ENCODE measurements around the gene SCD. TPM values are rescaled to one million over a fixed set of nuclear protein-coding genes. Genes with fewer than 3 reads are reported as not detected.
"Not testable (repeated sequence)": the region's sequence is repeated elsewhere in the genome, so short reads cannot be mapped to it uniquely, and the experiment has no call there.

SCD gene
- polyA plus RNA-seq (ENCODE audit: insufficient read depth in 1 of 5, insufficient read length in 5 of 5, low replicate concordance in 1 of 5) = 10 to 100 TPM; 16.3 to 45.3 (median 25.4) TPM
- long read RNA-seq, donor 1, full-length matches to known transcripts = 4 of 4 reads
- long read RNA-seq, donor 1, partial matches to known transcripts = 0 of 4 reads
- long read RNA-seq, donor 1, other reads (novel, unspliced or antisense) = 0 of 4 reads
- long read RNA-seq, donor 2, full-length matches to known transcripts = 4 of 4 reads
- long read RNA-seq, donor 2, partial matches to known transcripts = 0 of 4 reads
- long read RNA-seq, donor 2, other reads (novel, unspliced or antisense) = 0 of 4 reads
- long read RNA-seq, donor 3, full-length matches to known transcripts = 3 of 3 reads
- long read RNA-seq, donor 3, partial matches to known transcripts = 0 of 3 reads
- long read RNA-seq, donor 3, other reads (novel, unspliced or antisense) = 0 of 3 reads
- long read RNA-seq, donor 4, full-length matches to known transcripts = 1 of 1 reads
- long read RNA-seq, donor 4, partial matches to known transcripts = 0 of 1 reads
- long read RNA-seq, donor 4, other reads (novel, unspliced or antisense) = 0 of 1 reads
- long read RNA-seq, donor 5, full-length matches to known transcripts = 4 of 4 reads
- long read RNA-seq, donor 5, partial matches to known transcripts = 0 of 4 reads
- long read RNA-seq, donor 5, other reads (novel, unspliced or antisense) = 0 of 4 reads
- long read RNA-seq, donor 6, full-length matches to known transcripts = 13 of 13 reads
- long read RNA-seq, donor 6, partial matches to known transcripts = 0 of 13 reads
- long read RNA-seq, donor 6, other reads (novel, unspliced or antisense) = 0 of 13 reads
- long read RNA-seq, donor 7, full-length matches to known transcripts = 10 of 10 reads
- long read RNA-seq, donor 7, partial matches to known transcripts = 0 of 10 reads
- long read RNA-seq, donor 7, other reads (novel, unspliced or antisense) = 0 of 10 reads
- long read RNA-seq, donor 8, full-length matches to known transcripts = 3 of 3 reads
- long read RNA-seq, donor 8, partial matches to known transcripts = 0 of 3 reads
- long read RNA-seq, donor 8, other reads (novel, unspliced or antisense) = 0 of 3 reads

DNA sequence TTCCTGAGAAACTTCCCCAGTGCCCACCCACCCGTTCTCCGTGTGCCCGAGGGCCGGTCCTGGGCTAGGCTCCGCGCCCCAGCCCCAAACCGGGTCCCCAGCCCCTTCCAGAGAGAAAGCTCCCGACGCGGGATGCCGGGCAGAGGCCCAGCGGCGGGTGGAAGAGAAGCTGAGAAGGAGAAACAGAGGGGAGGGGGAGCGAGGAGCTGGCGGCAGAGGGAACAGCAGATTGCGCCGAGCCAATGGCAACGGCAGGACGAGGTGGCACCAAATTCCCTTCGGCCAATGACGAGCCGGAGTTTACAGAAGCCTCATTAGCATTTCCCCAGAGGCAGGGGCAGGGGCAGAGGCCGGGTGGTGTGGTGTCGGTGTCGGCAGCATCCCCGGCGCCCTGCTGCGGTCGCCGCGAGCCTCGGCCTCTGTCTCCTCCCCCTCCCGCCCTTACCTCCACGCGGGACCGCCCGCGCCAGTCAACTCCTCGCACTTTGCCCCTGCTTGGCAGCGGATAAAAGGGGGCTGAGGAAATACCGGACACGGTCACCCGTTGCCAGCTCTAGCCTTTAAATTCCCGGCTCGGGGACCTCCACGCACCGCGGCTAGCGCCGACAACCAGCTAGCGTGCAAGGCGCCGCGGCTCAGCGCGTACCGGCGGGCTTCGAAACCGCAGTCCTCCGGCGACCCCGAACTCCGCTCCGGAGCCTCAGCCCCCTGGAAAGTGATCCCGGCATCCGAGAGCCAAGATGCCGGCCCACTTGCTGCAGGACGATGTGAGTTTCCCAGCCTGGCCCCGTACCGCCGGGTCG, at the start of gene SCD:
SCD (plus strand) TSS at position 469 of the 803 bp plus-strand sequence; CDS start at position 741, 272 bp downstream.
- peak; percentile 51 to 67 for DNase-seq

DNA sequence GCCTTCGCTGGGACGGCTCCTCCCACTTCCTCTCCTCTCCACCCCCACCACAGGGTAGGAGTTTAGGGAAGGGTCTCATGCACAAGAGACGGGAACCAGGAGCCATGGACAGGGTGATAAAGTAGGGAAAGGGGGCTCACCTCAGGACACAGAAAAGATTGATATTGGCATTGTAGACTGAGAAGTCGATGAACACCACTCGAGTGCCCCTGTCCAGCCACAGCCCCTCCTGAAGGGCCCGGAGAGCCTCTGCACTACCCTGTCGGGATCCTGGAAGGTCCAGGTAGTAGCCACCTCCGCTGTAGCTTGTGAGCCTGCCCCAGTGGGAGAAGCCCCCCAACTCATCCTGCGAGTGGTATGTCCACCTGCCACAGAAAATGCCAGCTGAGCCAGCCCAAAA, 49.8 kb upstream of the SCD start:
- DNase-seq = no peak

GRCh38 chr10:100301123-100301522, 45.9 kb upstream of the SCD start:
- DNase-seq = not testable (repeated sequence)

DNA sequence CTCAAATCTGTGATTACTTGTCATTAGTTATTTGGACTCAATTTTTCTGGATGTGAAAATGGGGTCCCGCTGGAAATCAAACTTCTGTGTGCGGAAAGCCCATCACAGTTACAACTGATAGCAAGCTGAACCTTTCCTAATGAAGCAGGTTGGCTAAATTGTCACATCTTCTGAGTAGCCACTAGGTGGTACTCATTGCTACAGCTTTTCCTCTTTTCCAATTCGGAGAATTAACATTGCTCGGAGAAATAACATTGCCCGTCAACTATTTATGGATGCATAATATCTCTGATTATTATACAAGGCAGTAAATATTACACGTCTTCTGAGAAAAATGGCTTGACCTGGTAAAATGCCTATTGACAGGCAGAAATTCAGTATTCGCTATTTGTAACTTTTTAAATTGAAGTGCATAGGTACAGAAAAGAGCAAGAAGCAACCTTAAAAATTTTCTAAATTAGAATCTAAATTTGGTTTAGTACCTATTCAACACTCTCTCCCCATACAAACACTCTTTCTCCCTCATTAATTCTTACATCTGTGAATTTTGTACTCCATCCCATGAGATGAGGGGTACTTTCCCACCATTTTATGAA, 43.2 kb upstream of the SCD start:
- no peak for DNase-seq

GRCh38 chr10:100304414-100304813, 42.6 kb upstream of the SCD start:
- DNase-seq = no peak

GRCh38 chr10:100306861-100307260, 40.2 kb upstream of the SCD start:
- no peak for DNase-seq

- no peak for DNase-seq
These were observed 39.3 kb upstream of the SCD start for GRCh38 chr10:100307684-100308083.

DNA sequence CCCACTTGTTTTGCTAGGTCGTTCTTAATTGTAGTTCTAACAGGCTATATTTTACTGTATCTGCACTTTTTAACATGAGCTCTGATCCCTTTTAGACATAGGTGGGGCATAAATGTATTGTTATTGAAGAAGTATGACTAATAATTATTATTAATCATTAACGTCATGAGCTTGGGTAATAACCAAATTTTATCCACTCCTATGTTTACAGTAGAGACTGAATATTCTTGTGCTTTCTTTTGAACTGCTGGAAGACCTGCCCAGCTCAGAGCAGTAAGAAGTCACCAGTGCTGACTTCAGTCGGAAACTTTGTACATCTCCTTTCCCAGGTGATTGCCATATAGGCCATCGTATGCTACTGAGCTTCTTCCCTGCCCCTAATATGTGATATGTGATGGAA, 35.7 kb upstream of the SCD start:
- DNase-seq = no peak

GRCh38 chr10:100315615-100316014, 31.4 kb upstream of the SCD start:
- no peak for DNase-seq

DNA sequence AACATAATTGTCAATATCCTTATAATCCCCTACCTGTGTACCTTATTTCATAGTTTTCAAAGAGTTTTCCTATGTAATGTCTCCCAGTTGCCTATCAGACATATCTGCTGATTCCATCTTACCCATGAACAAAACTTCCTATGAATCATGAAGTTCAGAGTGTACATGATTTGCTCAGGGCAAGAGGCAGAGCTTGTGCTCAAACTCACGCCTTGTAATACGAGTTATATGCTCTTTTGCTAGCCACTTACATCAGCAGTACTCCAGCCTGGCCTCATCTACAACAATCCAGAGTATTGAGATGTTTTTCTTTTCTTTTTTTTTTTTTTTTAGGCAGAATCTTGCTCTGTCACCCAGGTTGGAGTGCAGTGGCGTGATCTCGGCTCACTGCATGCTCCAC, 28.8 kb upstream of the SCD start:
- no peak for DNase-seq

DNA sequence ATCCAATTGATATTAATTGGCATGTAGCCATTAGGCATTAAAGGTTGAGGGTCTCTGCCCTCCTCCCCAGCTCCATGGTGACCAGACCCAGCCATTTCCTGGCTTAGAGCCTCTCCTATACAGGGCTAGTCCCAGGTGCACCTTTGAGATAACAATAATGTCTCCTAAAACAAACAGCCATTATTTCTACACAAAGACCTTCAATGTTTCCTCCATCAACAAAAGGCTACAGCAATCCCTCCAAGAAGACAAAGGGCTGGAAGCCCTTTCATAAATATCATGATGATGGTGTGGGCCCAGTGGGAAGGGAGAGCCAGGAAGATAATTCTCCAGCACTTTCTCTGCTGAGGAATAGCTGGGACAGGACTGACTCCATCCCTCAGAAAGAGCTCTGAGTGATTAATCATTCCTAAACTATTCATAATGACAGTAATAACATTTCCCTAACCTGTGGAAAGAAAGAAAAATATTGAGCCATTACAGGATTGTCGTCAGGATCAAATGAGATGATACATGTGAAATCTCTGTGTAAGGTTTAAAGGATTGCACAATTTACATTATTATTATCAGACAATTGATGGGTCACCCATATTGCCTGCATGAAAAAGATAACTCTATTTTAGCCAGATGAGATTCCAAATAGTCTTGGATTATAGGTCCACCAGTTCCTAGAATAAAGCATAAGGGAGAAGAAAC, 27.2 kb upstream of the SCD start:
- DNase-seq = no peak

DNA sequence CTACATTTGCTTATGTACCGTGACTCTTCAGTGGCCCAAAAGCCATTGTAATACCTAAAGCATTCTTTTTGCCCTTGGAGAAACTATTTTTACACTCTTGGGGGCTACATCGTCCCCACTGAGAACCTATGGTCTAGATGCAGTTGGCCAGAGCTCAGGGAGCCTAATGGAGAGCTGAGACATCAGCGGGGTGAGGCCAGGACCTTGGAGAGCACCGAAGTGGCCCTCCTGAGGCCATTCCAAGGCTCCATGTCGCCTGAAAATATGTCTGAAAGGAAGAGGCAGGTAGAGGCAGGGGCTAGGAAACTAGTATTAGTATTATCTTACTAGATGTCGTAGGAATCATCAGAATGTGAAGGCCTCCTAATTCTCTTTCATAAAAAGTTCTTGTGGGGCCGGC, 21.9 kb upstream of the SCD start:
- DNase-seq = no peak

GRCh38 chr10:100327007-100327717, 19.9 kb upstream of the SCD start:
- DNase-seq = no peak

DNA sequence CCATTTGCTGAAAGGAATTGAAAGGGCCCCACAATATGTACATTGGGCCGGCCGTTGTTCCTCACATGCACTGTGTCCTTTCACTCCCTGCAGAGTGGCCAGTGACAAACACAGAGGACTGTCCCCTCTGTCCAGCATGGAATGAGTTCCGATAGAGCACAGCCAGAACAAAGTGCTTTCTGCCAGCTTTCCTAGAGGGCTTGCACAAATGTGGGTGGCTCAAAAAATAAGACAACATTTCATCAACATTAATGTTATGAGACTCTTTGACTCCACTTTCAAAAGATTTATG, 19.4 kb upstream of the SCD start:
- DNase-seq = no peak

- no peak for DNase-seq
These were observed 18.8 kb upstream of the SCD start for GRCh38 chr10:100328198-100328597.

- DNase-seq = no peak
These were observed 17.0 kb upstream of the SCD start, which contains the start of gene PKD2L1 for GRCh38 chr10:100330079-100330478. Gene PKD2L1 (minus strand): TSS chr10:100330228. CDS start chr10:100330103, 125 bp downstream.

DNA sequence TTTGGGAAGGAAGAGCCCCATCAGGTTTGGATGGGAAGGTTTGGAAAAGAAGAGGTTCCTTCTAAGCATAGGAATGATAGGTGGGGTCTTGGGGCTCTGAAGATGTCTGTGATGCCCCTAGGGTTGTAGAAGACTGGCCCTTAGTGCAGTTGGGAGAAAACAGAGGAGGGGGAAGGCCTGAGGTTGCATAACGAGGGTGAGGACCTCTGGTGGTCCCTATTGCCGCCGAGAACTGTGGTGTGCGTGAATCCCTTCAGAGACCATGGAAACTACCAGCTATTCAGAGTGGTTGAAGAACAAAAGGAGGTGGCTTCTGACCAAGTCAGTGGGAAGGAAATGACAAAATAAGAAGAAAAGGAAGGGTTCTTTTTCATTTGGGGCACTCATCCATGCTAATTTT, 13.9 kb upstream of the SCD start:
- no peak for DNase-seq

DNA sequence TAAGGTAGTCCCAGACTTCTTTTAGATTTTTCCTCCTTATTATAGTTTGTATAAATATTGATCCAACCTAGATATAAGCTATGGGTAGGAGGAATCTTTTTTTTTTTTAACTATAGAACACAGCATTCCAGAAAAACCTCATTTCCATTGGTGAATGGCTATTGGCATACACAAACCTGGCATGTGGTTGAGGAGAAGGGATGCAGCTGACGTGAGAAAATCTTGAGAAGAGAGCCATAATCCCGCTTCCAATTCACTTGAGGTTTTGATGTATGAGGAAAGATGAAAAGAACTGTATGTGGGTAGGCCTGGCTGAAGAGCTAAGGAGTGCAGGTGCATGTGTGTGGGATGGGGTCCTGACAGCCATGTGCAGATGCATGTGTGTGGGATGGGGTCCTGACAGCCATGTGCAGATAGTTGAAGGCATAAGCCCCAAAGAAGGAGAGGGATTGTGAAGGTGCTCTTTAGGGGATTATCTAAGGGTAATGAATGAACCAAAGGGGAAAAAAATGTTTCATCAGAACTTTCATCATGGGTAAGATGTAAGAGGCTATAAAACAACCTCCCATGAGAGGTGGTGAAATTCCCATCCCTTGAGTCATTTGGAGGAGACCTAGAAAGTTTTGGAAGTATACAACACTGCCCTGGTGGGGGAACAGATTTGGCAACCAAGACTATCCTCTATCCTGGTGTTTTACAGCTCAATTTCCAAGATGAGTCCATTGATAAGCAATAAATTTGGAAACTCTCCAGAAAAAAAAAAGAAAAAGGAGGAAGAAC, 13.2 kb upstream of the SCD start:
- no peak for DNase-seq

GRCh38 chr10:100334762-100335161, 12.3 kb upstream of the SCD start:
- DNase-seq = no peak

All from right lung (tissue), 10 donors.